GM18498 (cell line): ENCODE data around the gene BECN2.

Experiments
- ATAC-seq: cut with Tn5 transposase; IDR thresholded peaks from one replicate; pipeline ENCODE4 v1.9.1; 2021; ENCODE audit warnings: mild to moderate bottlenecking, moderate library complexity; ENCODE audit not compliant: unreplicated experiment

BECN2 gene, protein sequence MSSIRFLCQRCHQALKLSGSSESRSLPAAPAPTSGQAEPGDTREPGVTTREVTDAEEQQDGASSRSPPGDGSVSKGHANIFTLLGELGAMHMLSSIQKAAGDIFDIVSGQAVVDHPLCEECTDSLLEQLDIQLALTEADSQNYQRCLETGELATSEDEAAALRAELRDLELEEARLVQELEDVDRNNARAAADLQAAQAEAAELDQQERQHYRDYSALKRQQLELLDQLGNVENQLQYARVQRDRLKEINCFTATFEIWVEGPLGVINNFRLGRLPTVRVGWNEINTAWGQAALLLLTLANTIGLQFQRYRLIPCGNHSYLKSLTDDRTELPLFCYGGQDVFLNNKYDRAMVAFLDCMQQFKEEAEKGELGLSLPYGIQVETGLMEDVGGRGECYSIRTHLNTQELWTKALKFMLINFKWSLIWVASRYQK

DNA sequence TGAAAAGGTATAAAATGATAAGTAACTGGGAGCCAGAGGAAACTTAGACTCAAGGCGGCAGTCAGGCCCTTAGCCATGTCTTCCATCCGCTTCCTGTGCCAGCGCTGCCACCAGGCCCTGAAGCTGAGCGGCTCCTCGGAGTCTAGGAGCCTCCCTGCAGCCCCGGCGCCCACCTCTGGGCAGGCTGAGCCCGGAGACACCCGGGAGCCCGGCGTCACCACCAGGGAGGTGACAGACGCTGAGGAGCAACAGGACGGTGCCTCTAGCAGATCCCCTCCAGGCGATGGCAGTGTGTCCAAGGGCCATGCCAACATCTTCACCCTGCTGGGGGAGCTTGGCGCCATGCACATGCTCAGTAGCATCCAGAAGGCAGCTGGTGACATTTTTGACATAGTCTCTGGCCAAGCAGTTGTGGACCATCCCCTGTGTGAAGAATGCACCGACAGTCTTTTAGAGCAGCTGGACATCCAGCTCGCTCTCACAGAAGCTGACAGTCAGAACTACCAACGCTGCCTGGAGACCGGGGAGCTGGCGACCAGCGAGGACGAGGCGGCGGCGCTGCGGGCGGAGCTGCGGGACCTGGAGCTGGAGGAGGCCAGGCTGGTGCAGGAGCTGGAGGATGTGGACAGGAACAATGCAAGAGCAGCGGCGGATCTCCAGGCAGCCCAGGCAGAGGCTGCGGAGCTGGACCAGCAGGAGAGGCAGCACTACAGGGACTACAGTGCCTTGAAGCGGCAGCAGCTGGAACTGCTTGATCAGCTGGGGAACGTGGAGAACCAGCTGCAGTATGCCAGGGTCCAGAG, at the start of gene BECN2:
BECN2 (plus strand) TSS at position 76 of the 803 bp plus-strand sequence; CDS start at position 76, 0 bp downstream.
- ATAC-seq: no peak

DNA sequence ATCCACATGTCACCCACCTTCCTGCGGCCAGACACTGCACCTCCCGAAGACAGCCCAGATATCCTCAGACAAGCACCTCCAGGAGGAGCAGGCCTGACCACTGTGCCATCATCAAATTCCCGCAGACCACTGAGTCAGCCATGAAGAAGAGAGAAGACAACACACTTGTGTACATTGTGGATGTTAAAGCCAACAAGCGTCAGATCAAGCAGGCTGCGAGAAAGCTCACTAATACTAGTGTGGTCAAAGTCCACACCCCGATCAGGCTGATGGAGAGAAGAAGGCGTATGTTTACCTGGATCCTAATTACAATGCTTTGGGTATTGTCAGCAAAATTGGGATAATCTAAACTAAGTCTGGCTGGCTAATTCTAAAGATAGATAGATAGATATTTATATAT, 41.4 kb upstream of the BECN2 start:
- no peak for ATAC-seq

DNA sequence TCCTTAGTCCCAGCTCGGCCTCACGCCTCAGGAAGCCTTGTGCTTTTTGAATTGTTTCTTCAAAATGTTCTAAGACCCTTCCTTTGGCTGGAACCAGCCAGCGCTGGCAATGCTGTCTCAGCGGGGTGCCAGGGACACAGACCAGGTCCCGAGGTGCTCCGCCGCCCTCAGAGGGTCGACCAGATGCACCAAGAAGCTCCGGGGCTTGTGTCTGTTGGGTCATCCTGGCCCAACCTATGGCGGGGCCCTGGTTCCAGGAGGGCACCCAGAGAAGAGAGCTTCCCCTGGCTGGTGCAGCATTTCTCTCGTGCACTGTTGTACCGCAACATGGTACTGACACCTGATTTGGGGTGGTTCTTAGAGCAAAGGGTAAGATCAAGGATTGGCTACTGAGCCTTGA, 40.1 kb upstream of the BECN2 start:
- no peak for ATAC-seq

DNA sequence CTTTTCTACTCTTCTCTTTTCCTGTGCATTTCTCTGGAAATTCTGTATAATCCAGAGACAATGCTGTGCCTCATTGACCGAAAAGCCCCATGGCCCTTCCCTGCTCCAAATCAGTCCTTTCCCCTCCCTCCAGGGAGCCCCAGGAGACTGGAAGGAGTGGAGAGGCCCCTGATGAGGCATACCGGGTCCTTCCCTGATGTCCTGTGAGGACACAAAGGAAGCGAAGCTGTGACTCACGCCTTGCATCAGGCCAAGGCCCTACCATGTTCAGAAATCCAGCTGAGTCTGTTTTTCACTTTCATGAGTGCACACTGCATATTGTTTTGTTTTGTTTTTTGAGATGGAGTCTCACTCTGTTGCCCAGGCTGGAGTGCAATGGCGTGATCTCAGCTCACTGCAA, 38.7 kb upstream of the BECN2 start:
- ATAC-seq: no peak

DNA sequence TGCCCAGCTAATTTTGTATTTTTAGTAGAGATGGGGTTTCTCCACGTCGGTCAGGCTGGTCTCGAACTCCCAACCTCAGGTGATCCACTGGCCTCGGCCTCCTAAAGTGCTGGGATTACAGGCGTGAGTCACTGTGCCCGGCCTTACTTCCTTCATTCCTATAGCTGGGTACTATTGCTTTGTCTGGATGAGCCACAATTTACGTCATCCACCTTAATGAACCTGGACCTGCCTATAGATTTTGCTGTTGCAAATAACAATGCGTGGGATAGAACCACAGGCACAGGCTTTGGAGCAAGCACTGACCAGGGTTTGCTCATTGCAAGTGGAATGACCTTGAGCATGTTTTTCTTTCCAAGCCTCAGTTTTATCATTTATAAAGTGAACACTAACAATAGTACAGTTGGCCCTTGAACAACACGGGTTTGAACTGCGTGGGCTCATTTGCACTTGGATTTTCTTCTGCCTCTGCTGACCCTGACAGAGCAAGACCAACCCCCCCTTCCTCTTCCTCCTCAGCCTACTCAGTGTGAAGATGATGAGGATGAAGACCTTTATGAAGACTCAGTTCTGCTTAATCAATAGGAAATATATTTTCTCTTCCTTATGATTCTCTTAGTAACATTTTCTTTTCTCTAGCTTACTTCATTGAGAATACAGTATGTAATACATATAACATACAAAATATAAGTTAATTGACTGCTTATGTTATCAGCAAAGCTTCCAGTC, 33.3 kb upstream of the BECN2 start:
- ATAC-seq: no peak

DNA sequence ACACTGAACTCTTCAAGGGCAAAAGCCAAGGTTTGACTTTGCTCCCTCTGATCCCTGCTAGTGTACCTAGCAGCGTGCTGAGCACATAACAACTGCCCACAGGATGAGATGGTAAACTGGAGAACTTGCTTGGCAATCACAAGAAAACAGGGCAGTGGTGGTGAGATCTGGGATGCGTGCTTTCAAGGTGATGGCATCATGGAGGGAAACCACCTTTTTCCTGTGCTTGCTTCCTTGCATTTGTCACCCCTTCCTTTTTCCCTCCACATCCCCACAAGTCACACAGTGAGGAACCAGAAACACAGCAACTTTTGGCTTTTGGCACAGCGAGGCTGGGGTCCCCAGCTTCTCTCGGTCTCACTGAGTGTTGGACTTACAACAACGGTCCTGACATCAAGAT, 31.4 kb upstream of the BECN2 start:
- no peak for ATAC-seq

DNA sequence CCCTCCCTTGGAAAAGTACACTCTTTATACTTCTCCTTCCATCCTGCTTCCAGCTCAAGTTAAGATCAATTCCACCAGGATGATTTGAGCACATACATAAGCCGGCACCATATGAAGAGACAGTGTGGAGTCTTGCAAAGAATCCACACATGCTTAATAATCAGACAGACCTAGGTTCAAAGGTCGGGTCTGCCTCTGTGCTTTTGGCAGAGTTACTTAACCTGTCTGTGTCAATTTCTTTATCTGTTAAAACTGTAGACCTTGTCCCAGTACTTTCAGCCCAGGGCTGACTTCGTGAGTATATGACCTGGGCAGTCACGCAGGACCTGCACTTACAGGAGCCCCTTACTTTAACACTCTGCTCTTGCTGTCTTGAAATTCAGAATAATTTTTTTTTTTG, 30.2 kb upstream of the BECN2 start:
- ATAC-seq: no peak

DNA sequence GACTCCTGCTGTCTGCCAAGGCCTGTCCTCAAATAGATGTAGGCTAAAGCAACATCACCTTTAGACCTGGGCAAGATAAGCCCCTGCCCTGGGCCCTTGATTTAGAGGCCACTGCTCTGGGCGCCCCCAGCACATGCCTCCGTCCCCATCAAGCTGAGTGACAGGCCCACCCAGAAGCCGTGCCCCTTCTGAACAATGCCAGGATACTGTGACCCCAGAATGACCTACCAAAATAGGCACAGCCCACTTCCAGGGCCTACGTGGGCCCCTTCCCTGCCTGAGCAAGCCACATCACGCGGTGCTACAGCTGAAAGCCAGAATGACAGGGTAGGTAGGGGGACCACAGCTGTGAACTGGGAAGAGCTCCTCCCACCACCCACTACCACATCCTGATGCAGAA, 24.7 kb upstream of the BECN2 start:
- no peak for ATAC-seq

DNA sequence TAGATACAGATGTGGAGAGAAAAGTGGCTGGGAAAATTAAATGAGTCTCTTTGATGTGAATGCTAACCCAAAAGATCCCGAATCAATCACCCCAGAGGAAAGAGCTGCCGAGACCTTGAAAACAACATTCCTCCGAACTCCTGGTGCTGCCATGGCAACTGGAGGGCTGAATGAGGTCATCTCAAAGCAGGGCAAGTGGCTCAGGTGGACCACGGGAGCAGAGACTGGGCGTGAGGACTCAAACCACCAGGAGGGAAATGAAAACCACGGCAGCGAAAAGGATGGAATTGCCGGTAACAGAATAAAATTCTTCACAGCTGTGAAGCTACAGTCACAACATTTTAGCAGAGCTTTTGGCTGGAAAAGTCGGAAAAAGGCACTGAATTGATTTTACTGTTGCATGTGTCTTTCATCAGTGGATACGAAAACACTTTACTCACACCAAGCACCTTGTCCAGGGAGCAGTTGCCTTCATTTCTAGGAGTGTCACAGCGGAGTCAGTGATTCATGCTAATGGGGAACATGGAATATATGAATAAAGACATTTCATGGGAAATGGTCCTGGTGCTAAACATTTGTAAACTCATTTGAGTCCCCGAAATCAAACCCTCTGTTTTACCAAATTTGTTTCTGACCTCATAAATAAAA, 23.2 kb upstream of the BECN2 start:
- ATAC-seq: no peak

DNA sequence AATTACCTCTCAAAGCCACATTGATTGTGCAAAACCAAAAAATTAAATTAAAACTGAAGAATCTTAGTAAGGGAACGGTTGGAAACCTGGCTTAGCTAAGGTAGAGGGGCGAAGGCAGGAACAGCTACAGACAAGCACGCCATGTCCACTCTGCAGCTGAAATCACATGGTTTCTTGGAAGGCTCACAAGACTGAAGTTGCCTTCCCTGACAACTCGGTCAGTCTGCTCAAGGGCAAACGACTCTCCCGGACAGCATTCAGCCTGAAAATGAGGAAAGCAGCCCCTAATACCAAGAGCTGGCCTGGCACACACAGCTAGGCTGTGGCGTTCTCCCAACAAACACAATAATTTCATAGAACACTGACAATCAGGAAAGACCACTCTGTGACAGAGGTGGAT, 22.7 kb upstream of the BECN2 start:
- no peak for ATAC-seq

DNA sequence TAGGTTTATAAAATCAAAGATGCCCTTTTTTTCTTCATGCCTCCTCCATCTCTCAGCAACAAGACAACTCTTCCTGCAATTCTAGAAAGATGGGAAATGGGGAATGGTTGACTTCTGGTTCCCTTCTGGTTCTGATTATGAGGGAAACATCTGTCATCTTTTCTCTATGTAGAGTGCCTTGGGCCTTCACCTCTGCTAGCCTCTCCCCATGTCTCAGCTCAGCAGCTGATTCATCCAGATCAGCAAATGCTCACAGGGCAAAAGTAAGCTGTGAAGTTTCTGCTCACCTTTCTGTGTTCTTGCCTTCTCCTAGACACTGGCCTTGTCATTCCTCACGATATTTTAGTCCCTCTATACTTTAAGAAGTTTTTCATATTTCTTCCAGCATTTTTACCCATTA, 17.8 kb upstream of the BECN2 start:
- no peak for ATAC-seq

DNA sequence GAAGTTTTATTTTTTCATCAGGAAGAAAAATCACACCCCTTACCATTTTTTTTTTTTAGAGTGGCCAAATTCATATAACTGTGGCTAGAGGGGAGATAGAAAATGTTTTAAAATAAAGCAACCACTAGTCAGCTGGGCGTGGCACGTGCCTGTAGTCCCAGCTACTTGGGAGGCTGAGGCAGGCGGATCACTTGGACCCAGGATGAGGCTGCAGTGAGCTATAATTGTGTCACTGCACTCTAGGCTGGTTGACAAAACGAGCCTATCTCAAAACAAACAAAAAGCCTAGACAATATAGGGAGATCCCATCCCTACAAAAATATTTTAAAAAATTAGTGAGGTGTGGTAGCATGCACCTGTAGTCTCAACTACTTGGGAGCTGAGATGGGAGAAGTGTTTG, 14.8 kb upstream of the BECN2 start:
- ATAC-seq: no peak

DNA sequence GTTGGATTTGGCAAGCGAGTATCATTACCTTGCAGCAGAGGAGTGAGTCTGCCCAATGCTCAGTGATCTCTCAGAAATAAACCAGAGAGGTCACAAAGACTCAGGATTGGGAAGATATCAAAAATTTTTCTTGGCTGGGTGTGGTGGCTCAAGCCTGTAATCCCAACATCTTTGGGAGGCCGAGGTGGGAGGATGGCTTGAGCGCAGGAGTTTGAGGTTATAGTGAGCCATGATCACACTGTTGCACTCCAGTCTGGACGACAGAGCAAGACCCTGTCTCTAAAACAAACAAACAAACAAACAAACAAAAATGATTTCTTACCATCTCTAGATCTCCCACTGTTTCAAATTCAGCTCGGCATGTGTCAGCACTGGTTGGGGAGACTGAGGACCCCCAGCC, 13.3 kb upstream of the BECN2 start:
- ATAC-seq: no peak

DNA sequence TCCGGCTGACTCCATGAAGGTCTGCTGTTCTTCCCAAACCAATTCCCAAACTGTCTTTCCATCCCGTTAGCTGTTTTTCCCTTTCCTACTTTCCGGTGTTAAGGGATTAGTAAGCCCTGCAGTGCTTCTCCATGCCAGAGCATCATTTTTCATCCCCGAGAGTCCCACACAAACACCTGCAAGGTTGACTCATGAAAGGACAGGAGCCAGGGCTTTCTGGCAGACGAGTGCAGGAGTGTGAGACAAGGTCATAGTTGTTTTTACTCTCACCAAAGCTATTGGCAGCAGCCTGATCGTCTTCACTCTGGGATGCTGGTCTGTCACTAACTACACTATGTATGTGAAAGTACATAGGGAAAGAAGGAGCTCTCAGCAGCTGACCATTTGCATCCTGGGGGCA, 10.2 kb upstream of the BECN2 start:
- no peak for ATAC-seq

DNA sequence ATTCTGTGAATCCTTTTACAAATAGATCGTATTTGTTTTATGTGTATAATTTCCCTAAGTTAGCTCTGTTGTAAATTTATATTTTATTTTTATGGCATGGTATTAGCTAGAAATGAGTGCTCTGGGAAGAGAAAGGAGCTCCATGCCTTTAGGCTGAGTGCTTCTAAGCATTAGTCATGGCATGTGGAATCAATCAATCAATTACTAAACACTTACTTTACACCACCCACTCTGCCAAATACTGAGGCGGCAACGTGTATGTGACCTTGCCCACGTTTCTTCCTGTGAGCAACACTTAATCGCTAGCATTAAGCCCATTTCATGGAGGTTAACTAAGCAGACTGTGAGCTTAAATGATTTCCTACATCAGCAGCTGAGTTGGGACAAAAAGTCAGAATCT, 7.2 kb upstream of the BECN2 start:
- ATAC-seq: no peak

DNA sequence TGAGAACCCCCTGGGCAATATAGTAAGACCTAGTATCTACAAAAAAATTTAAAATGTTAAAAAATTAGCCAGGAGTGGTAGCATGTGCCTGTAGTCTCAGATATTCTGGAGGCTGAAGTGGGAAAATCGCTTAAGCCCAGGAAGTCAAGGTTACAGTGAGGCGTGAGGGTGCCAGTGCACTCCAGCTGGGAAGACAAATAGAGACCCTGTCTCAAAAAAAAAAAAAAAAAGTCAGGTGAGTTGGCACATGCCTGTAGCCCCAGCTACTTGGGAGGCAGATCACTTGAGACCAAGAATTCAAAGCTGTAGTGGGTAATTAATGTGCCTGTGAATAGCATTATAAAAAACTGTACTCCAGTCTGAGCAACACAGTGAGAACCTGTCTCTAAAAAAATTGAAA, 4.6 kb downstream of the BECN2 start:
- no peak for ATAC-seq

DNA sequence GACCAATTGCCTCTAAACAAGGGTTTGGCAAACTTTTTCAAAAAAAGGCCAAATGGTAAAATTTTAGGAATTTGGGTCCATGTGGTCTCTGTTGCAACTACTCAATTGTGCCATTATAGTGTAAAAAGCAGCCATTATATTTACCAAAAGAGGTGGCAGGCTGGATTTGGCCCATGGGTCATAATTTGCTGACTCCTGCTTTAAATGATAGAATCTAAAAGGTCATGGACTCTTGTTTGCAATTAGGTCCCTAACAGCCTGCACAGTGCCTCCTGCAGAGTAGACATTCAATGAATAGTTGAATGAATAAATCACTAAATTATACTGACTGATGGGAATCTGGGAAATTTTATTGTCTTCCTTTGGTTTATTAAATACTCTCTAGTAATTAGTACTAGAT, 6.2 kb downstream of the BECN2 start:
- ATAC-seq: no peak

DNA sequence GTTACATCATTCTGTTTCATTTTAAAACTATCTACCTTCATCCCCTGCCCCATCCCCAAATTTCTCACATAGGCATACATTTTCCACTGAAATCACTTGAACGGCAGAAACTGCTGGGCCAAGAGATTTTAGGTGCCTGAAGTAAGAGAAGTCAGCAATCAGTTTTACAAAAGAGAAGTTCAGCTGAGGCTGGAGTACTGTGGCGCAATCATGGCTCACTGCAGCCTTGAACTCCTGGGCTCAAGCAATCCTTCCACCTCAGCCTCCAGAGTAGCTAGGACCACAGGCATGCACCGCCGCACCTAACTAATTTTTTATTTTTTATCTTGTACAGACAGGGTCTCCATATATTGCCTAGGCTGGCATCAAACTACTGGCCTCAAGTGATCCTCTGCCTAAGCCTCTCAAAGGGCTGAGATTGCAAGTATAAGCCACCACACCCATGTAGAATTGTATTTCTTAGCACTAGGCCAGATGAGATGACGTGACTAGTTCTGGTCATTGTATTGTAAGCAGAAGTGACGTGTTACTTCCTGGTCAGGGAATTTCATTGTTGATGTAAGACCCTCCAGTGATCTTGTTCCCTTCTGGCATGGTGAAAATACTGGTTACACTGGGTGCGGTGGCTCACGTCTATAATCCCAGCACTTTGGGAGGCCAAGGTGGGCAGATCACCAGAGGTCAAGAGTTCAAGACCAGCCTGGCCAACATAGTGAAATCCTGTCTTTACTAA, 7.1 kb downstream of the BECN2 start:
- ATAC-seq: no peak

DNA sequence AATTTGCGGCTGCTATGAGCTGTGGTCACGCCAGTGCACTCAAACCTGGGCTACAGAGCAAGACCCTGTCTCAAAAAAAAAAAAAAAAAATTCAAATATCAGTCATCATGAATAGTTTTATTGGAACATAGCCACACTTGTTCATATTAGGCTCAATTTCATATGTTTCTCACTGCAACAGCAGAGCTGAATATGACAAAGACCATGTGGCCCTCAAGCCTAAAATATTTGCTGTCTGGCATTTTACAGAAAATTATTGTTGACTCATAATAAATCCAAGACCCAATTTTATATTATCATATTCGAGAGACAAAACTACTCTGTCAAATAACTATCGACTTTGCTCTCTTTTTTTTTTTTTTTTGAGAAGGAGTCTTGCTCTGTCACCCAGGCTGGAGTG, 11.0 kb downstream of the BECN2 start:
- ATAC-seq: no peak

DNA sequence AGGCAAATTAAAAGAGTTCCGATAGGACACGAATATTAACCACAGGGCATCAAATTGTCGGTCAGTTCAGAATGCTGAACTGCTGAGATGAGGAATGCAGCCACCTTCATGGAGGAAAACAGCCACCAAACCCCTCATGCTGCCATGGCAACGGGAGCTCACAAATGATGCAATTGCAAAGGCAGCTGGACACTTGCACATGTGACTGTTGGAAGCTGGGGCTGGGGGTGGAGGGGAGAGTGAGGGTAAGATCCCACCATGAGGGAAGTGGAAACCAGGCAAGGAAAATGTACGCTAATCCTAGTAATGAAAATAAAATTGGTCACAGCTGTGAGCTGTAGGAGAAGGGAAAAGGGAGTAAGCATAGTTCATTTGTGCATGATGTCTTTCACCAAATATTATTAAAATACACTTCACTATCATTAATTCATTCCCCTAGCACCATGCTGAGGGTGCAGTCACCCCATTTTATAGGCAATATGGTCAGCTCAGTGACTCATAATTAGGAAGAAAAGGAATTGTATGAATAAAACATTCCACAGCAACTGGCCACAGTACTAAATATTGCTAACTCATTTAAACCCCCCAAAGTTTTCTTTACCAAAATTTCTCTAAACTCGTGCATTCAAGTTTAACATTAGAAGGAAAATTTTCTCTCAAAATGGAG, 15.3 kb downstream of the BECN2 start:
- ATAC-seq: no peak
